Karpas-422 (cell line): ENCODE results near the gene RAB4B. TPM values are rescaled to one million over a fixed set of nuclear protein-coding genes. Genes with fewer than 3 reads are reported as not detected.
"Not testable (repeated sequence)": the region's sequence is repeated elsewhere in the genome, so short reads cannot be mapped to it uniquely, and the experiment has no call there.

Source experiments
- DNase-seq: peaks from one replicate; pipeline ENCODE4 v3.0.0-alpha.2; 2015
- H2AFZ ChIP-seq: fragments of 200-600 bp; sonication (generic); 2 replicates; pipeline ENCODE4 v1.6.1; 2014; ENCODE audit warnings: antibody characterized with exemption, low read length, mixed read lengths
- H3K27ac ChIP-seq: fragments of 200-600 bp; sonication (generic); 2 replicates; pipeline ENCODE4 v1.5.1; 2014; ENCODE audit warnings: mild to moderate bottlenecking, low read length, moderate library complexity
- H3K27me3 ChIP-seq: fragments of 200-600 bp; sonication (generic); 2 replicates; pipeline ENCODE4 v1.6.1; 2014; ENCODE audit warnings: low read length, mixed read lengths
- H3K36me3 ChIP-seq: fragments of 200-600 bp; sonication (generic); 2 replicates; pipeline ENCODE4 v1.6.1; 2014; ENCODE audit warnings: low read length, mixed read lengths; ENCODE audit not compliant: insufficient read depth
- H3K4me1 ChIP-seq: fragments of 200-600 bp; sonication (generic); 2 replicates; pipeline ENCODE4 v1.6.1; 2014; ENCODE audit warnings: mild to moderate bottlenecking, low read length, mixed read lengths
- H3K4me2 ChIP-seq: fragments of 200-600 bp; sonication (generic); 2 replicates; pipeline ENCODE4 v1.6.1; 2014; ENCODE audit warnings: low read length, low read depth, mild to moderate bottlenecking; ENCODE audit not compliant: poor library complexity, severe bottlenecking
- H3K4me3 ChIP-seq: fragments of 200-600 bp; sonication (generic); 2 replicates; pipeline ENCODE4 v1.5.1; 2014; ENCODE audit warnings: mild to moderate bottlenecking, antibody characterized with exemption, low read length, mixed read lengths
- H3K79me2 ChIP-seq: fragments of 200-600 bp; sonication (generic); 2 replicates; pipeline ENCODE4 v1.6.1; 2014; ENCODE audit warnings: mild to moderate bottlenecking, low read length, mixed read lengths
- H3K9ac ChIP-seq: fragments of 200-600 bp; sonication (generic); 2 replicates; pipeline ENCODE4 v1.6.0; 2014; ENCODE audit warnings: low read length
- H3K9me2 ChIP-seq: fragments of 200-600 bp; sonication (generic), shearing (Covaris generic); replicated peaks from 2 replicates; pipeline ENCODE4 v1.6.0; 2014; ENCODE audit warnings: mild to moderate bottlenecking, low read length, moderate library complexity; ENCODE audit not compliant: insufficient read depth
- H3K9me3 ChIP-seq: fragments of 300-700, 200-600 bp; sonication (generic); 2 replicates; pipeline ENCODE4 v1.6.1; 2014; ENCODE audit warnings: low read length, mixed read lengths
- H4K20me1 ChIP-seq: fragments of 200-600 bp; sonication (generic); 2 replicates; pipeline ENCODE4 v1.6.1; 2014; ENCODE audit warnings: mild to moderate bottlenecking, antibody characterized with exemption, low read length, low read depth; ENCODE audit not compliant: insufficient read depth
- total RNA-seq: library from RNA; depleted of rRNA; stranded (reverse); fragments of >200 nt; shearing (Covaris generic); gene quantifications from 2 replicates; pipeline ENCODE4 v1.2.3, GENCODE V29; 2014; ENCODE audit warnings: low replicate concordance

Gene RAB4B
- total RNA-seq, 1 experiment from 2014 or later = 12.5 TPM

DNA sequence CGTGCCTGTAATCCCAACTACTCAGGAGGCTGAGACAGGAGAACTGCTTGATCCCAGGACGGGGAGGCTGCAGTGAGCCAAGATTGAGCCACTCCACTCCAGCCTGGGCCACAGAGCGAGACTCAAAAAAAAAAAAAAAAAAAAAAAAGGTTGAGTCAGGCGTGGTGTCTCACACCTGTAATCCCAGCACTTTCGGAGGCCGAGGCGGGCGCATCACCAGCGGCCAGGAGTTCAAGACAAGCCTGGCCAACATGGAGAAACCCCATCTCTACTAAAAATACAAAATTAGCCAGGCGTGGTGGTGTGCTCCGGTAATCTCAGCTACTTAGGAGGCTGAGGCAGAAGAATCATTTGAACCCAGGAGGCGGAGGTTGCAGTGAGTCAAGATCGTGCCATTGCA lies 11.7 kb upstream of the RAB4B start:
- H3K79me2 ChIP-seq, H3K9ac ChIP-seq, DNase-seq, H3K4me2 ChIP-seq, H3K4me1 ChIP-seq, H3K9me3 ChIP-seq, H2AFZ ChIP-seq, H3K9me2 ChIP-seq, H4K20me1 ChIP-seq, H3K27ac ChIP-seq, H3K4me3 ChIP-seq, H3K27me3 ChIP-seq: not testable (repeated sequence)
- H3K36me3 ChIP-seq = peaks cover 44% of the 10 kb centered on the region

DNA sequence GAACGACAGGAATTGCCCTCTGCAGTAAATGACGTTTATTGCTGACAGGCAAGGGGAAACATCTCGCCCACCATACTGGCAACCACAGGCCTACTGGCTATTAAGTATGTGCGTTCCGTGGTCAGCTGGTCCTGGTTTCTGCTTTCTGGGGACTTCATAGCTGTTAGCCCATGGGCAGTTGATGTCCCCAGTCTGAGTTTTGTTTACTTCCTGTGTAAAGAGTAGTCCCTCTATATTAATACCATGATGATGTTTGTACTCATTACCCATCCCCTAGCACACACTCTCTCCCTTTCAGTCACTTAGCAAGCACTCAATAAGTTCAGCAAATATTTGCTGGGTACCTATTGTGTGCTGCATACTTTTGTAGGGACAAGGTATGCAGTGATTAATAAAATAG lies 9.2 kb upstream of the RAB4B start:
- Histone ChIP-seq H3K4me1 (no peaks in the 10 kb centered on the region), H3K4me3 (no peak overlapping the region), H3K9me2 (no peaks in the 10 kb centered on the region), H3K27me3 (no peaks in the 10 kb centered on the region), H3K9ac (no peak overlapping the region), H4K20me1 (no peaks in the 10 kb centered on the region), H3K79me2 (no peaks in the 10 kb centered on the region), H3K27ac (no peak overlapping the region), H2AFZ (no peak overlapping the region), H3K9me3 (no peaks in the 10 kb centered on the region), H3K36me3 (peaks cover 21% of the 10 kb centered on the region), H3K4me2 (no peak overlapping the region)
- DNase-seq = no peak

DNA sequence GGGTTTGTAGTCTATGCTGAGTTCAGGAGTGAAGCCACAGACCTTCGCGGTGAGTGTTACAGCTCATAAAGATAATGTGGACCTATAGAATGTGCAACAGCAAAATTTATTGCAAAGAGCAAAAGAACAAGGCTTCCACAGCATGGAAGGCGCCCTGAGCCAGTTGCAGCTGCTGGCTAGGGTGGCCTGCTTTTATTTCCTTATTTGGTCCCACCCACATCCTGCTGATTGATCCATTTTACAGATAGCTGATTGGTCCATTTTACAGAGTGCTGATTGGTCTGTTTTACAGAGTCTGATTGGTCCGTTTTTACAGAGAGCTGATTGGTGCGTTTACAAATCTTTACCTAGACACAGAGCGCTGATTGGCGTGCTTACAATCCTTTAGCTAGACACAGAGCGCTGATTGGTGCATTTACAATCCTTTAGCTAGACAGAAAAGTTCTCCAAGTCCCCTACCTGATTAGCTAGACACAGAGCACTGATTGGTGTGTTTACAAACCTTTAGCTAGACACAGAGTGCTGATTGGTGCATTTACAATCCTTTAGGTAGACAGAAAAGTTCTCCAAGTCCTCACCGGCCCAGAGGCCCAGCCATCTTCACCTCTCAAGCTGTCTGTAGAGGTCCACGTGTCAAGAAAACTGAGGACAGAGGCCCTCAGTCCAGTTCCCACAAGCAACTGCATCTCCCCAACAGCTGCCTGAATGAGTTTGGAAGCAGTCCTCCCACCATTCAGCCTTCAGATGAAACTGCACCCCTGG lies 6.8 kb upstream of the RAB4B start:
- not testable (repeated sequence) for H3K4me3 ChIP-seq, H3K36me3 ChIP-seq, H4K20me1 ChIP-seq, H3K9me2 ChIP-seq, H2AFZ ChIP-seq, H3K27me3 ChIP-seq, H3K27ac ChIP-seq, H3K9me3 ChIP-seq, H3K79me2 ChIP-seq, H3K4me2 ChIP-seq, H3K9ac ChIP-seq, H3K4me1 ChIP-seq
- DNase-seq = peak; percentile 81

DNA sequence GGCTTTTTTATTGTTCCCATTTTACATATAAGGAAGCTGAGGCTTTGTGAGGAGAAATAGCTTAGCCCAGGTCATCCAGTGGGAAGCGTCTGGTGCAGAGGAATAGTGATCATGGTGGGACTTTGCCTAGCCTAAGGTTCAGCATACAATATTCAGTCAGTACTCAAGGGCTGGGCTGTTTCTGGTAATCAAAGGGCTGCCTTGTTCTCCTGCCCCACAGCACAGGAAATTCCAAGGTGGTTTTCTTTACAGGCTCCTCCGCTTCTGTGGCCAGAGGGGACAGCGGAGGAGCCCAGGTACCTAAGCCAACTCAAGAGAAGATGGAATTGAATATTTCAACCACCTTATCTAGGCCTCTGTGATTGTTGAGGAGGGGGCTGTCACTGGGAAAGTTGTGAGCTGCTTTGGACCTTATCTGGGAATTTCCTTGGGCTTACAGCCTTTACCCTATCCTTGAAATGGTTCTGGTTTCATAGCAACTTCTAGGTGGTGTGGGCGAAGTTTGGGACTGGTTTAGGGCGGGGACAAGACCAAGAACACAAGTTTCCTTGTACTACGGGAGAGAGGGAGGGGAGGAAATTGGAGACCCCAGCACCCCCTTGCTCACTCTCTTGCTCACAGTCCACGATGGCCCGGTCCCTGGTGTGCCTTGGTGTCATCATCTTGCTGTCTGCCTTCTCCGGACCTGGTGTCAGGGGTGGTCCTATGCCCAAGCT lies 3.0 kb upstream of the RAB4B start, which contains the start of gene MIA:
Gene MIA, plus strand, starts transcription at position 606 of the 716 bp plus-strand sequence. Its CDS starts 22 bp downstream, at position 628.
- Histone ChIP-seq H3K27ac (peak within 1 kb of the TSS; percentile 100; the same call in 1 of the 2 replicates), H3K4me1 (peaks cover 23% of the 10 kb centered on the region)

DNA sequence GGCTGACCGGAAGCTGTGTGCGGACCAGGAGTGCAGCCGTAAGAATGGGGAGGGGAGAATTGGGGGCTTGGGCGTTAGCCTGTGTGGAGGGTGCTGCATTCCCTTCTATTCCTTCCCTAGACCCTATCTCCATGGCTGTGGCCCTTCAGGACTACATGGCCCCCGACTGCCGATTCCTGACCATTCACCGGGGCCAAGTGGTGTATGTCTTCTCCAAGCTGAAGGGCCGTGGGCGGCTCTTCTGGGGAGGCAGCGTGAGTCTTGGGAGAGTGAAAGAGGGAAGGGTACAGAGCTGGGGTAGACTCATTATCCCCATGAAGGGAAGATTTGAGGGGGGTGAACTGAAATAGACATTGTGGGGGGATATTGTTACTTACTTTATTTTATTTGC lies 2.4 kb upstream of the RAB4B start:
- Histone ChIP-seq H3K4me2 (no peak overlapping the region), H3K27ac (no peak overlapping the region), H3K4me3 (no peak overlapping the region), H3K9ac (no peak overlapping the region), H3K9me3 (no peaks in the 10 kb centered on the region), H3K4me1 (peaks cover 23% of the 10 kb centered on the region), H3K36me3 (no peaks in the 10 kb centered on the region), H3K27me3 (no peaks in the 10 kb centered on the region), H3K79me2 (peaks cover 11% of the 10 kb centered on the region; the same call in 1 of the 2 replicates), H4K20me1 (no peaks in the 10 kb centered on the region), H3K9me2 (no peaks in the 10 kb centered on the region), H2AFZ (no peak overlapping the region)
- DNase-seq = no peak

More for the DNA sequence above, 3.0 kb upstream of the RAB4B start, which contains the start of gene MIA:
- Histone ChIP-seq H2AFZ (no peak within 1 kb of the TSS), H3K27me3 (no peaks in the 10 kb centered on the region), H3K4me3 (no peak within 1 kb of the TSS), H3K9me3 (no peaks in the 10 kb centered on the region), H3K4me2 (no peak within 1 kb of the TSS), H3K9ac (no peak within 1 kb of the TSS), H3K79me2 (peaks cover 8% of the 10 kb centered on the region; the same call in 1 of the 2 replicates), H3K36me3 (no peaks in the 10 kb centered on the region), H3K9me2 (no peaks in the 10 kb centered on the region), H4K20me1 (no peaks in the 10 kb centered on the region)
- DNase-seq = no peak

DNA sequence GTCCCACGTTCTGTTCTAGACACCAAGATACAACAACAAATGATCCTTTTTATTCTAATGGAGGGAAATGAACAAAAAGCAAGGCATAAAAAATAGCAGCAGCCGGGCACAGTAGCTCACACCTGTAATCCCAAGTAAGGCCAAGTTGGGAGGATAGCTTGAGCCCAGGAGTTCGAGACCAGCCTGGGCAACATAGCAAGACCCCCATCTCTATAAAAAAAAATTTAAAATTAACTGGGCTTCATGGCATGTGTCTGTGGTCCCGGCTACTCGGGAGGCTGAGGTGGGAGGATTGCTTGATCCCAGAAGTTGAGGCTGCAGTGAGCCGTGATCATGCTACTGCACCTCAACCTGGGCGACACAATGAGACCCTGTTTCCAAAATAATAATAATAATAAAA lies 1.7 kb upstream of the RAB4B start:
- H3K4me2 ChIP-seq = peak overlapping the region; percentile 96
- no peaks in the 10 kb centered on the region for H4K20me1 ChIP-seq
- peaks cover 23% of the 10 kb centered on the region for H3K4me1 ChIP-seq
- no peaks in the 10 kb centered on the region for H3K9me3 ChIP-seq
- peak overlapping the region; percentile 100 for H3K27ac ChIP-seq
- H3K79me2 ChIP-seq = peaks cover 11% of the 10 kb centered on the region; the same call in 1 of the 2 replicates
- H3K27me3 ChIP-seq = no peaks in the 10 kb centered on the region
- H2AFZ ChIP-seq = no peak overlapping the region
- no peaks in the 10 kb centered on the region for H3K36me3 ChIP-seq
- no peaks in the 10 kb centered on the region for H3K9me2 ChIP-seq
- H3K9ac ChIP-seq = no peak overlapping the region
- DNase-seq = no peak
- no peak overlapping the region for H3K4me3 ChIP-seq

DNA sequence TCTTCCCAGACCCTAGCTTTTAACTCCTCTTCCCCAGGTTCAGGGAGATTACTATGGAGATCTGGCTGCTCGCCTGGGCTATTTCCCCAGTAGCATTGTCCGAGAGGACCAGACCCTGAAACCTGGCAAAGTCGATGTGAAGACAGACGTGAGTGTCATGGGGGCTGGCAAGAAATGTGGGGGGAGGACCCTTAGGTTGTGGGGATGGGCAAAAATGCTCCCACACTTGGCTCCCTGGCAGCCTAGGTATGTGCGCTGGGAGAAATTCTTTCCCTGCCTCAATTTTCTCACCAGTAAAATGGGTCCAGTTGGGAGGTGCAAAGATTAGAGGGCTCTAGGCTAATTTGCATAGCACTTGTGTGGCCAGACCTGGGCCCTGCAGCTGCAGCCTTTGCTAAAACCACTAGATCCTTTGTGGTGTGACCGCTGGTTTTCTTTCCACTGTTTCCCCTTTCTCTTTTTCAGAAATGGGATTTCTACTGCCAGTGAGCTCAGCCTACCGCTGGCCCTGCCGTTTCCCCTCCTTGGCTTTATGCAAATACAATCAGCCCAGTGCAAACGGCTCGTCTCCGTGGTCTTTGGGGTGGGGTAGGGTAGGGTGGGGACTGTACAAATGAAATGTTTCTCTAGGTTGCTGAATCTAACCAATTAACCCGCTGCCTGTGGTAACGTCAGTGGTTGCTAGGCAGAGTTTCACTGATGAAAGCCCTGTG lies 959 bp upstream of the RAB4B start:
- peak; percentile 98 for DNase-seq
- Histone ChIP-seq H3K4me1 (peaks cover 23% of the 10 kb centered on the region), H3K9me3 (no peaks in the 10 kb centered on the region), H3K36me3 (no peaks in the 10 kb centered on the region), H3K27ac (peak overlapping the region; percentile 100), H3K79me2 (peaks cover 11% of the 10 kb centered on the region; the same call in 1 of the 2 replicates), H3K4me2 (peak overlapping the region; percentile 96), H3K9me2 (no peaks in the 10 kb centered on the region), H3K9ac (peak overlapping the region; percentile 98), H4K20me1 (no peaks in the 10 kb centered on the region), H3K4me3 (peak overlapping the region; percentile 77), H2AFZ (no peak overlapping the region), H3K27me3 (no peaks in the 10 kb centered on the region)

DNA sequence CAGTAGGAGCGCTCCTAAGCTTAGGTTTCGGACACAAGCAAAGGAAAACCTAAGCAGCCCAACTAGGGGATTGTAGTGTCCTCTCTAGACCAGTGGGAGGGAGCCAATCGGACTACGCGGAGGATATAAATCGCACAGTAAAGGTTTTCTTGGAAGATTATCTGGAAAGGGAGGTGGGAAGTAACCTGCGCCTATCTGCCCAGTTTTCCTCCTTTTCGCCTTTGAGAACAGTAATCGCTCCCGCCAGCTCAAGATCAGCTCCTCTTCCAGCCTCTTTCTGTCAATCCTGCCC lies 456 bp upstream of the RAB4B start:
- Histone ChIP-seq H3K4me3 (peak overlapping the region; percentile 77), H3K27ac (peak overlapping the region; percentile 100), H3K4me2 (peak overlapping the region; percentile 96), H3K9me2 (no peaks in the 10 kb centered on the region), H3K79me2 (peaks cover 11% of the 10 kb centered on the region; the same call in 1 of the 2 replicates), H3K9me3 (no peaks in the 10 kb centered on the region), H3K4me1 (peaks cover 23% of the 10 kb centered on the region), H3K27me3 (no peaks in the 10 kb centered on the region), H4K20me1 (no peaks in the 10 kb centered on the region), H3K36me3 (no peaks in the 10 kb centered on the region), H2AFZ (no peak overlapping the region), H3K9ac (peak overlapping the region; percentile 98)
- DNase-seq = no peak
